GM19025 (cell line): Measurements from ENCODE around the gene L3MBTL4.
"Not testable (repeated sequence)": the region's sequence is repeated elsewhere in the genome, so short reads cannot be mapped to it uniquely, and the experiment has no call there.

Experiments
- ATAC-seq: cut with Tn5 transposase; IDR thresholded peaks from one replicate; pipeline ENCODE4 v1.9.1; 2021; ENCODE audit warnings: mild to moderate bottlenecking, low read depth, moderate library complexity; ENCODE audit not compliant: unreplicated experiment

Gene L3MBTL4

GRCh38 chr18:6132751-6133368 is 281.9 kb downstream of the L3MBTL4 start:
- ATAC-seq = no peak

- no peak for ATAC-seq
These were observed 293.9 kb downstream of the L3MBTL4 start for GRCh38 chr18:6120820-6121279.

- ATAC-seq = no peak
These were observed 294.9 kb downstream of the L3MBTL4 start for GRCh38 chr18:6119761-6120160.

GRCh38 chr18:6118080-6118479 is 296.6 kb downstream of the L3MBTL4 start:
- ATAC-seq = no peak

- no peak for ATAC-seq
These were observed 299.0 kb downstream of the L3MBTL4 start for GRCh38 chr18:6115710-6116109.

DNA sequence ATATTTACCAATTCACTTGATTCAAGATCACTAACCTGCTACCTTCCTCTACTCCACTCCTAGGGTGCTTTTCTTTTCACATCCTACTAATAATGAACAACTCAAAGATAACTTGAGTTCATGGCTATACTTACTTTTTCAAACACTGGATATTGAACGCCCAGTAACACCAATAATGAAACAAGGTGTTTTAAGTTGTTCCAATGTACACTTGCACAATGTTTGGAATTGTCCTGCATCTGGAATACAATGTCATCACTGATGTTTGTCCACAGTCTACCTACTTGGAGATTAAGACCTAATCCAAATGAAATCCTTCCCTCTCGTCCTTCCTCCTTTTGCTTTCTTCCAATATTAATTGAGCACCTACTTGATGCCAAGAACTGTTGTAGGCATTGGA is 301.1 kb downstream of the L3MBTL4 start:
- ATAC-seq = no peak

- ATAC-seq = no peak
These were observed 303.0 kb downstream of the L3MBTL4 start for GRCh38 chr18:6111726-6112125.

DNA sequence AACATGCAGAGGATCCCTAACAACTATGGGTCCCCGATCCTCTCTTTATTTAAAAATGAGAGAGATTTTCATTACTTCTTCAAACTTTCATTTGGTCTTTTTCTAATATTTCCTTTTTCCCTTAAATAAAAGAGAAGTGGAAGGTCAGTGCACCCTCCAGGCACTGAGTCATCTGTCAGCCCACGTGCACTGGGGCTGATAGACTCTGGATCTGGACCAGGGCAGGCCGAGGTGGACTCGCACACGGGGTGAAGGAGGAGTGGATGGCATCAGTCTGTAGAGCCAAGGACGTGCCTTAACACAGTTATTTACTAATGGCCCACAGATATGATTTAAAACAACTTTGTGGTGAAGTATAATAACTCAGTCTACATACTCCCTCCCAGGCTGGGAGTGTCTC is 305.0 kb downstream of the L3MBTL4 start:
- no peak for ATAC-seq

DNA sequence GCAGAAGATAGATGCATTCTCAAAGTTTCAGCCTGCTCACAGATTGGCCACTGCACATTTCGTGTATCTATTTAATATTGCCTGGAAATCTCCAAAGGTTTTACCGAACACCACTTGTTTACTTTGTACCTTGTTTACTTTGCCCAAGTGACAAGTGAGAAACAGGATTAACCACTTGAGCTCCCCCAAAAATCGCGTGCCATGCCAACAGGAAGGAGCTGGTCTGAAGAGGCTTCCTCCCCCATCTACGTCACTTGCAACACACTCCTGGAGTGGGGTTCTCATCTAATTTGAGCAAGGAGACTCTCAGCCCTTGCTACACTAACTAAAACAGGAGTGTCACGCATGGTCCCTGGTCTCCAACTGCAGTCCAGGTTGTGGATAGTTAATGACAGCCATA is 306.9 kb downstream of the L3MBTL4 start:
- no peak for ATAC-seq

DNA sequence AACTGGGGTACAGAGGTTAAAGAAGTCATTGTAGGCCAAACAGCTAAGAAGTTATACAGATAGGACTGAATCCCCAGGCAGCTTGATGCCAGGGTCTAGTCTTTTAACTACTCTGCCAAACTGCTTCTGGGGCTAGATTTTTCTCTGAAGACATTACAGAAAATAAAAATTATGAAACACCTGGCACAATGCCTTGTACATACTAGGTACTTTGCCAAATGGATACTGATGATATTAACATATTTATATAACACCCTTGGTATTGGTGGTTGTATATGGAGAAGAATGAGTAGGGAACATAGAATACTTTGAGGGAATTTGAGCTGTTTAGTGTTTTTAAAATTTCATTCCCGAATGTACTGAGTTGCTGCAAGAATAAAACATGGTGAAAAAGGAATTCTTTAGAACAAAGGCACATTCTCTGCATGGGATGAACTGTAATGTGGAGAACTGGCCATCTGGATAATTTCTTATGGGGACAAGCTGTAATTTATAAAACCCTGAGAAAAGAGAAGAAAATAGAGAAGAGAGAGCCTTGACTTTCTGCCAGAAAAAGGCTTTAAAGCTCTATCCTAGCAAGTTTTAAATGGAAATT is 308.5 kb downstream of the L3MBTL4 start:
- ATAC-seq = no peak

GRCh38 chr18:6103741-6104140 is 311.0 kb downstream of the L3MBTL4 start:
- no peak for ATAC-seq

DNA sequence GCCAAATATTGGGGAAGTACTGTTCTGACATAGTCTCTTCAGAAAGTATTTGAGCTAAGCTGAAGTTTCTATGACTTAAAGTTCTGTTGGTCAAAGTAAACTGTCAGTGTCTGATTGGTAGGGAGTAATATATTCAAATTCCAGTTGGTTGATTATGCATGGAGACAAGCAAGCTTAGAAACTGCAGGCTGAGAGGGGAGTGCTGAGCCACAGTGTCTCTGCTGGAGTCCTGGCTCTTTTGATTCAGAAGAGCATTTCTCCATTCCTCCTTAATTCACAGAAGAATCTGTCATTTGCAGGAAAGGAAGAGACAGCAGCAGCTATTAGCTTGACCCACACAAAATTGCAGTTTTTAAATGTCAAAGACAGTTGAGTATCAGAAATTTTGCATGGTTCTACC is 318.0 kb downstream of the L3MBTL4 start:
- no peak for ATAC-seq

- ATAC-seq = no peak
These were observed 326.3 kb downstream of the L3MBTL4 start for GRCh38 chr18:6088432-6088831.

GRCh38 chr18:6086731-6087130 is 328.0 kb downstream of the L3MBTL4 start:
- ATAC-seq = no peak

DNA sequence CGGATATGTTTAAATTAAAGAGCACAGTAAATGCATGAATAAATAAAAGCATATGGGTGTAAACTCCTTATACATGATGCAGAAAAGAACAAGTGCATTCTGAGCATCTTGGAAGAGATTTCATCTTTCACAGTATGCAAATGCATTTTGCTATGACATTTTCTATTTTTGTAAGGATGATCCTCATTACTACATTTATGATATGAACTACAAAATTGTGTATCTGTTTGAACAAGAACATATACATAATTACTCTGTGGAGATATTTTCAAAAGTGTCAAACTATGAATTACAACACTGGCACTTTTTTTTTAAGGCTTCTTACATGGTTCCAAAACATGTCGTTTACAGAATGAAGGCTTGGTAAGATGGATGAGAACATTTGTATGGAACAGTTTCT is 335.3 kb downstream of the L3MBTL4 start:
- no peak for ATAC-seq

DNA sequence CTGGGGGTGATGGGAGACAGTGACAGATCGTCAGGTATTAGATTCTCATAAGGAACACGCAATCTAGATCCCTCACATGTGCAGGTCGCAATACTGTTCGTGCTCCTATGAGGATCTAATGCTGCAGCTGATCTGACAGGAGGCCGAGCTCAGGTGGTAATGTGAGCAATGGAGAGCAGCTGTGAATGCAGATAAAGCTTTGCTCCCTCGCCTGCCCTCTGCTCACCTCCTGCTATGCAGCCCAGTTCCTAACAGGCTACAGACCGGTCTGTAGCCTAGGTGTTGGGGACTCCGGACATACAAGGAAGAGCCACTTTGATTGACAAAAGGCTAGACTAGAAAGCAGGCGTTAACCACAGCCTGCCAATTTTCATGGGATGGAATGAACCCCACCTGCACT is 335.8 kb downstream of the L3MBTL4 start:
- no peak for ATAC-seq

- ATAC-seq = not testable (repeated sequence)
These were observed 342.3 kb downstream of the L3MBTL4 start for GRCh38 chr18:6072423-6072822.

DNA sequence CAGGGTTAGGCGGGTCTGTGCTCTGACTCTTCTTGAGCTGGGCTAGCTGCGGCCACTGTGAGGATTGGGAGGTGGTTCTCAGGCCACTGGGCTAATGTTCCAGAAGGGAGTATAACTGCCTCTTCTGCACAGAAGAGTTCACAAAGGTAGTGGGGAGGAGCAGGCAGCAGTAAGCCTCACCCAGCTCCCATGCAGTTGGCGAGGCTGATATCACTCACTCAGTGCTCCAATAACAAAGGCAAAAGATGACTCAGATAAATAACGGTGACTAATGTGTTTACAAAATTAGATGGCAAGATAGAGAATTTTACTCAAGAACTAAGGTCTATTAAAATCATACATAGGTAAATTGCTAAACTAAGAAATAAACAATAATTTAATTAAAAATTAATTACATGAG is 345.2 kb downstream of the L3MBTL4 start:
- no peak for ATAC-seq

DNA sequence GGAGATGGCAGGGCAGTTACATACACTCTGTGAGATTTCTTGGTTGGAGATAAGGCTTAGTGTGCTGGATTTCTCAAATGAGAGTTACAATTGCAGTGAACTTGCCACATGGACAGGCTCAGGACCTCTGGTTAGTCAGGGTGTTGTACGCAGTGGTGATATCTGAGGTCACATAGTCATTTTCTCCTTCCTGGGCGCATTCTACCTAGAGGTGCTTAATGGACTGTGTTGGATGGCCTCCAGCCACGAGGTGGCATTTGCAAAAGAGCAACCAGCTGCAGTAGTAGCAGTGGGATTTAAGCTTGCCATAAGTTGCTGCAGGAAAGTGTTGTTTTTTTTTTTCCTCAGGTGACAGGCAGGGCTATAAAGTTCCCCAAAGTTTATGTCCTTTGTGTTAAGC is 345.6 kb downstream of the L3MBTL4 start:
- no peak for ATAC-seq

DNA sequence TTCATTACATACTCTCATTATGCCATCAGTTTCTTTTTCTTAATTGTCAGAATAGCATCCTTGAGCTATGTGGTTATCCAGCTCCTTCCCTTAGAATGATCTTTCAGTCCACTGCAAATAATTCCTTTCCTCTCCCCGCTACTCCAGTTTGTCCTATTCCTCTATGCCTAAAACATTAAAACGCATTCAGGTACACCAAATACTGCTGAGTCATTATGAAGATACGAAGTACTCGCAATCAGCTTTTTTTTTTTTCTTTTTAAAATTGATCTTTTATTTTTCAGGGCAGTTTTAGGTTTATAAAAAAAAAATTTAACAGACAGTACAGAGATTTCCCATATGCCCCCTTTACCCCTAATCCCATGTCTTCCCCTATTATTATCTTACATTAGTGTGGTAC is 354.6 kb downstream of the L3MBTL4 start:
- no peak for ATAC-seq

DNA sequence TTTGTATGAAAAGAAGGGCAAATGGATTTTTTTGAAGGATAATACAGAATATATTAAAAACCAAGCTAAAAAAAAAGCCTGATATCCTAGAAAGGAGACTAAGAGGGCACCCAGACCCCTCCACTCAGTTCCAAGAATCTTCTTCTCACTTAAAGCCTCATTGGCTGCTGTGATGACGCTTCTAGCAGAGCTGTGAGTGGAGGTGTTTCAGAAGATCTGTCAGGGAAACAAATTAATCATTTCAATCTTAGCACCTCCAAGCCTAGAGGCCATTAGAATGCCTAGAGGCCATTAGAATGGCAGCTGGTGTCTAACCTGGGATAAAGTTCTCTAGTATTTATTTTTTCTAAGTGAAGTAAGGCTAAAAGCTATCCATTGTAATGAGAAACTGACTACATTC is 355.2 kb downstream of the L3MBTL4 start:
- no peak for ATAC-seq

DNA sequence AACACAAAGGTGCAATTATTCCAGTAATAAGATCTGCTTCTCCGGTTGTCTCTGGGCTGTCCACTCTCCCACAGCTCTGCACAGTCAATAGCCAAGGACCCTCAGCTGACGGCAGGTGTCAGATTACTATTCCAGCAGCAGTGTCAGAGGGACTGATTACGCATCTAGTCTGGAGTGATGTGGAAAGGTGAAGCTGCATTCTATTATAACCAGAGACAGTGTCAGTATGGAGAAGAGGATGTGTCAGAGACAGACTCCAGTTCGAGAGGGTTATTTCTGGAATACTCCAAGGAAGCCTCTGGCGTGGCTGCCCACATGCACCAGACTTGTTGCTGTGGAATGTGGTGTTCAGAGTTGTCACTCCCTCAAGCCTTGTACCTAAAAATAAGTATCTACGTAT is 355.8 kb downstream of the L3MBTL4 start:
- no peak for ATAC-seq

- no peak for ATAC-seq
These were observed 357.1 kb downstream of the L3MBTL4 start for GRCh38 chr18:6057604-6058003.
